Stimulated activated CD8-positive, alpha-beta memory T cell treated with anti-CD3 and anti-CD28 coated beads, Interleukin-2, amount 100 ng/mL, for 1 hour (primary cell): ENCODE measurements around the gene SYNGAP1.
"Not testable (repeated sequence)": the region's sequence is repeated elsewhere in the genome, so short reads cannot be mapped to it uniquely, and the experiment has no call there.

Experiments used
- DNase-seq, 2 donors: peaks; one replicate each; pipeline ENCODE4 v3.0.0-alpha.2; 2020; ENCODE audit warnings: low read depth in 2 of 2

Gene SYNGAP1

DNA sequence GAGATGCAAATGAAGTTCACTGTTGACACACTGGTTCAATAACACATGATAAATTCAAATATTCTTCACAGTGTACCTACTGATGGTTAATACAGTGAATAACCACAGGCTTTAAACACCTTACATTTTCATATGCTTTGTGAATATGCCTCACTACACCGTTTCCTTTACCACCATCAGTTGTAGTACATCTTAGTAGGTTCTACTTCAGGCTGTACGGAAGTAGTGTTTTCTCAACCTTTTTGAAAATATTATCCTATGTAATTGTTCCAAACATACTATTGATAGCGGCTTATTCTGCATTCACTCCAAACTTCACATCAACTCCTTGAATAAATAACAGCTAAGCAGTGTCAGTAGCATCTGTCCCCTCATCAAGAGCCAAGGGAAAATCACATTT lies 49.8 kb downstream of the SYNGAP1 start:
- no peak for DNase-seq

GRCh38 chr6:33477864-33478263 lies 58.0 kb downstream of the SYNGAP1 start:
- DNase-seq: no peak

DNA sequence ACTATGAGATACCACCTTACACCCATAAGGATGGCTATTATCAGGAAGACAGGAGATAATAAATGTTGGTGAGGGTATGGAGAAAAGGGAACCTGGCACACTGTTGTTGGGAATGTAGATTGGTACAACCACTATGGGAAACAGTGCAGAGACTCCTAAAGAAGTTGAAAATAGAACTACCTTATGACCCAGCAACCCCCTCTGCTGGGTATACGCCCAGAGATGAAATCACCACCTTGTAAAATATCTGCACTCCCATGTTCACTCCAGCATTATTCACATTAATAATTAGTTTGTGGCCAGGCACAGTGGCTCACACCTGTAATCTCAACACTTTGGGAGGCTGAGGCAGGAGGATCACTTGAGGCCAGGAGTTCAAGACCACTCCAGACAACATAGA lies 61.3 kb downstream of the SYNGAP1 start:
- DNase-seq: no peak

DNA sequence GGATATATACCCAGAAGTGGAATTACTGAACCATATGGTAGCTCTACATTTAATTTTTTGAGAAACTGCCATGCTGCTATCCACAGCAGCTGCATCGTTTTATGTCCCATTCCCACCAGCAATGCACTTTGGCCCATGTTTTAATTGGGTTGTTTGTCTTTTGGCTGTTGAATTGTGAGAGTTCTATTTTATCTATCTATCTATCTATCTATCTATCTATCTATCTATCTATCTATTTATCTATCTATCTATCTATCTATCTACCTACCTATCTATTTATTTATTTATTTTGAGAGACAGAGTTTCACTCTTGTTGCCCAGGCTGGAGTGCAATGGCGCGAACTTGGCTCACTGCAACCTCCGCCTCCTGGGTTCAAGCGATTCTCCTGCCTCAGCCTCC lies 62.8 kb downstream of the SYNGAP1 start:
- DNase-seq: not testable (repeated sequence)

- DNase-seq: no peak
Observed at GRCh38 chr6:33483678-33484077, 63.8 kb downstream of the SYNGAP1 start.

- not testable (repeated sequence) for DNase-seq
Observed at GRCh38 chr6:33484673-33485262, 64.9 kb downstream of the SYNGAP1 start.

GRCh38 chr6:33485680-33486079 lies 65.8 kb downstream of the SYNGAP1 start:
- DNase-seq: not testable (repeated sequence)

DNA sequence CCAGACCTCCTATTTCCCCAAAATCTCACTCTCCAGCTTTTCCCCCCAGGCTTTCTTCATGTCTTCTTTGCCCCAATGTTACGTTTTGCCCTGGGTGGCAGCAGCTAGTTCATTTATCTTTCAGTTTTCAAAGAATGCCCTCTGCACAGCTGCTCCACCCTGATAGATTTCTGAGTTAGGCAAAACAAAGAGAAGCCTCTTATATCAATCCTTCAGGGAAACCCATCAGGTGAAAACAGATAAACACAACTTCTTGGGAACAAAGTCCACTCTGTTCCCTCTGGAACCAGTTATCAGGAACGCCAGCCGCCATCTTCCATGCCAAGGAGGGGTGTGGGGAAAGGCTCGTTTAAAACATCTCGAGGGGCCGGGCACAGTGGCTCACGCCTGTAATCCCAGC lies 68.5 kb downstream of the SYNGAP1 start:
- DNase-seq: no peak

GRCh38 chr6:33490198-33490597 lies 70.3 kb downstream of the SYNGAP1 start:
- DNase-seq: no peak

- no peak for DNase-seq
Observed at GRCh38 chr6:33490621-33491020, 70.8 kb downstream of the SYNGAP1 start.

DNA sequence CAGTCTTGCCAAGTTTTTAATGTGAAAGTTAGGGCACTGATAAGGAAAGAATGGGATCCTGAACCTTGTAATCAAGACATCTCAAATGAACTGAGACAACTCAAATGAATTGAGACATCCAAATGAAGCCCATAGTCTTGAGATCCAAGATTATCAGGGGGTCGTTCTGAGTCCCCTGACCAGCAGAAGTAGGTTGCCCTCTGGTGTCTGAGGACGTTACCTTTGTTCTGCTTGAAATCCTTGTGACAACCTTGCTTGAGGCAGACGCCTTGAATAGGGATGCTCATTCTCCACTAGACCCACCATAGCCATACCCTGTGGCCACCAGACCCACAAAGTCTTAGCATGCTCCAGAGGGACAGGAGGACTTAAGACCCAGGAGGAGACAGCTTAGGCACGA lies 72.2 kb downstream of the SYNGAP1 start:
- no peak for DNase-seq

- DNase-seq: no peak
Observed at GRCh38 chr6:33497157-33497556, 77.3 kb downstream of the SYNGAP1 start.

DNA sequence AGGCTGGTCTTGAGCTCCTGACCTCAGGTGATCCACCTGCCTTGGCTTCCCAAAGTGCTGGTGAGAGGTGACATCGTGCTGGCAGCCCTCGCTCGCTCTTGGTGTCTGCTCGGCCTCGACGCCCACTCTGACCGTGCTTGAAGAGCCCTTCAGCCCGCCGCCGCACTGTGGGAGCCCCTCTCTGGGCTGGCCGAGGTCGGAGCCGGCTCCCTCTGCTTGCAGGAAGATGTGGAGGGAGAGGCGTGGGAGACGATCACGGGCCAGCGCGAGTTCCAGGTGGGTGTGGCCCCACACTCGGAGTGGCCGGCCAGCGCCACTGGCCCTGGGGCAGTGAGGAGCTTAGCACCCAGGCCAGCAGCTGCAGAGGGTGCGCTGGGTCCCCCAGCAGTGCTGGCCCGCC lies 82.6 kb downstream of the SYNGAP1 start:
- no peak for DNase-seq

DNA sequence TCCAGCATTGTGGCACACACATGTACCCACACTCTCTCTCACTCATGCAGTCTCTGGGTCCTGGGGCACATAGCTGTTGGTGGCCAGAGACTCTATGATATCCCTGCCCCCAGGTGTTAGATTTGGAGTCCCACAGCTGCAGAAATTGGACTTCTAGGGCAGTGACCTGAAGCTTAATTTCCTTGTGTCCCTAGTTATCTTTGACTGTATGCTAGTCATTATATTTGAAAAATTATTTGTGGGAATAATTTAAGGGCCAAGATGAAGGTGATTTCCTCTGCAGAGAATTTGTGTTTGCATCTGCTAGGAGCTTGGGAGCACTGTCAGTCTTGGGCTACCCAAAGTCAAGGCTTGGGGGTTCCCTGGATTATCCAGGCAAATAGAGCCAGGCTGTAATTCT lies 84.6 kb downstream of the SYNGAP1 start:
- no peak for DNase-seq
